ENCODE data around the gene PLAAT4.
"Not testable (repeated sequence)": the region's sequence is repeated elsewhere in the genome, so short reads cannot be mapped to it uniquely, and the experiment has no call there.

PLAAT4 gene

DNA sequence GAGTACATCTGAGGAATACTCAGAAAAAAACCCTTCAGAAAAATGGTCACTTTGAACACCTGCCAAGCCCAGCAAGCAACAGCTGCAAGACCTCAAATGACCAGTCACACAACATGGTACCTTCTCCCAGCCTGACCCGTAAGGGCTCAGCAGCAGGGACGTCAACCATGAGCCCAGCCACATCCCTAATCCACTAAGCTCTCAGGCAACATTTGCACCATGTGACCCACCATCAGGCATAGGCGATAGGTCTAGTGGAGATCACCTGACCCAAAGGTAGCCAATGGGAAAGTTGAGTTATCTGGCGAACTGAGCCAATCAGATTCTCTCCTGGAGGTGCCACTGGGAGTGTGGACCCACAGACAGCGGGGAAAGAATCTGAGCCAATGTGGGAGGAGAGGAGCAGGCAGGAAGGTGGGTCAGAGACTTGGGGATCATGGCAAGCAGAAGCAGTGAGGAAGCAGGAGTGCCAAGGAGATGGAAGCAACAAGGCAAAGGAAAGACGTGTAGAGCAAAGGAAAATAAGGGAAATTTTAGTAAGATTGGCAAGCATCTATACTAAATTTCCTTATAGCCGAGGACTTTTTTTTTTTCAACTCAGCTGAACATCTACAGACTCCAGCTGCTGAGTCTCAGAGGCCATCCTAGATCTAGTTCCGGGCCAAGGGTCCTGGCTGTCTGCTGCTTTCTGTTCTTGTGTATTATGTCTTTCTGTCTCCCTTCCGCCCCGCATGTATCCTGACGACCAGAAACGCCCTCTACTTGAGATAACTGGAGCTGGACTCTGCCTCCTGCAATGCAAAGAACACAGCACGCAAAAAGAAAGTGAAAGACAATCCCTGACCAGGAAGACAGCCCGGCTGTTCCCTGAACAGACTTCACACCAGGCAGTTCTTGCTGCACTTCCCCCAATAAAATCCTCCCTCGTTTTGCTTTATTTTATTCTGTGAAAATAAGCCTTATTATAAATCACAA lies 37.6 kb downstream of the PLAAT4 start:
- Histone ChIP-seq H2AFZ (ENCODE audit: low read depth, low read length) (peak overlapping the region; percentile 13), H3K9me3 (ENCODE audit: low read length) (no peaks in the 10 kb centered on the region), H3K27me3 (ENCODE audit: insufficient read depth, low read length) (no peaks in the 10 kb centered on the region), H3K36me3 (ENCODE audit: insufficient read depth, low read length) (no peaks in the 10 kb centered on the region), H3K4me1 (ENCODE audit: insufficient read depth, low read length) (peaks cover 16% of the 10 kb centered on the region), H3K4me3 (ENCODE audit: low read length) (no peak overlapping the region)

DNA sequence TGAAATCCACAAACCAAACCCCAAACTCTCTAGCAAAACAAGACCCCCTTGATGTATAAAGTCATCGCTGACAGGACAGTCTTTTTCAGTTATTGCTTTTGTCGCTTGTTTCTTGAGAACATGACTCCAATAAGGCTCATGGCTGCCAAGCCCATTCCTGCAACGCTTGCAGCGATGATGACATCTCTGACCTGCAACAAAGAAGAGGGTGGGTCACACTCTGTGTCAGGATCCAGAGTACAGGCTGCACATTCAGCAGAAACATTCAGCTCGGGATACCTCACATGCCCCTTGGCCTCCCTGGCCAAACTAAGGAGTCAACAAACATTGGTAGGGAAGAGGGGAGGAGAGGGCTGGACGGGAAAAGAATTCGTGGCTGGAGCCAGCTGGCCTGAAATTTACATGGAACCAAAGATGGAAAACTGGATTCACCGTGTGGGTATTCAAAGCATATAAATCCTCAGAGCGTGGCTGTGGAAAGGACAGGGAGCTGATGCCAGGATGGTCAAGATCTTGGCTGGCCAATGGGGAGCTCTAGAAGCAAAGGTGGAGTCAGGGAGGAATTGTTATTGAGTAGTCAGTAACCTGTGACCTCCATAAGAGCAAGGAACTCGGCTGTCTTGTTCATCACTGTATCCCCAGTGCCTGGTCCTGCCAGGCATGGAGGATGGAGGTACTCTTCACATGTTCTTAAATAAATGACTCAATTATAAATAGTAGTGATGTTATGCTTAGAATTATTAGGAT lies 38.4 kb downstream of the PLAAT4 start:
- Histone ChIP-seq H3K4me3 (ENCODE audit: low read length) (no peak overlapping the region), H3K9me3 (ENCODE audit: low read length) (no peaks in the 10 kb centered on the region), H3K36me3 (ENCODE audit: insufficient read depth, low read length) (no peaks in the 10 kb centered on the region), H2AFZ (ENCODE audit: low read depth, low read length) (peak overlapping the region; percentile 13), H3K27me3 (ENCODE audit: insufficient read depth, low read length) (no peaks in the 10 kb centered on the region), H3K4me1 (ENCODE audit: insufficient read depth, low read length) (peaks cover 16% of the 10 kb centered on the region)

DNA sequence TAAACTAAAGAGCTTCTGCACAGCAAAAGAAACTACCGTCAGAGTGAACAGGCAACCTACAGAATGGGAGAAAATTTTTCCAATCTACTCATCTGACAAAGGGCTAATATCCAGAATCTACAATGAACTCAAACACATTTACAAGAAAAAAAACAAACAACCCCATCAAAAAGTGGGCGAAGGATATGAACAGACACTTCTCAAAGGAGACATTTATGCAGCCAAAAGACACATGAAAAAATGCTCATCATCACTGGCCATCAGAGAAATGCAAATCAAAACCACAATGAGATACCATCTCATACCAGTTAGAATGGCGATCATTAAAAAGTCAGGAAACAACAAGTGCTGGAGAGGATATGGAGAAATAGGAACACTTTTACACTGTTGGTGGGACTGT lies 42.3 kb downstream of the PLAAT4 start:
- H3K4me3 ChIP-seq (ENCODE audit: low read length); H2AFZ ChIP-seq (ENCODE audit: low read depth, low read length); H3K27me3 ChIP-seq (ENCODE audit: insufficient read depth, low read length); H3K36me3 ChIP-seq (ENCODE audit: insufficient read depth, low read length); H3K9me3 ChIP-seq (ENCODE audit: low read length): not testable (repeated sequence)
- H3K4me1 ChIP-seq (ENCODE audit: insufficient read depth, low read length): peaks cover 15% of the 10 kb centered on the region

DNA sequence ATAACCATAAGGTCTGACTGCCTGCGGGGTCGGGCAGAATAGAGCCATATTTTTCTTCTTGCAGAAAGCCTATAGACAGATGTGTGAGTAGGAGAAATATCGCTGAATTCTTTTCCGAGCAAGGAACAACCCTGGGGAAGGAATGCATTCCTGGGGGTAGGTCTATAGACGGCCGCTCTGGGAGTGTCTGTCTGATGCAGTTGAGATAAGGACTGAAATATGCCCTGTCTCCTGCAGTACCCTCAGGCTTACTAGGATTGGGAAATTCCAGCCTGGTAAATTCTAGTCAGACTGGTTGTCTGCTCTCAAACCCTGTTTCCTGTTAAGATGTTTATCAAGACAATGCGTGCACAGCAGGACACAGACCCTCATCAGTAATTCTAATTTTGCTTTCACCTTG lies 44.6 kb downstream of the PLAAT4 start:
- H3K4me3 ChIP-seq (ENCODE audit: low read length); H3K9me3 ChIP-seq (ENCODE audit: low read length); H3K27me3 ChIP-seq (ENCODE audit: insufficient read depth, low read length); H3K4me1 ChIP-seq (ENCODE audit: insufficient read depth, low read length); H2AFZ ChIP-seq (ENCODE audit: low read depth, low read length); H3K36me3 ChIP-seq (ENCODE audit: insufficient read depth, low read length): not testable (repeated sequence)

DNA sequence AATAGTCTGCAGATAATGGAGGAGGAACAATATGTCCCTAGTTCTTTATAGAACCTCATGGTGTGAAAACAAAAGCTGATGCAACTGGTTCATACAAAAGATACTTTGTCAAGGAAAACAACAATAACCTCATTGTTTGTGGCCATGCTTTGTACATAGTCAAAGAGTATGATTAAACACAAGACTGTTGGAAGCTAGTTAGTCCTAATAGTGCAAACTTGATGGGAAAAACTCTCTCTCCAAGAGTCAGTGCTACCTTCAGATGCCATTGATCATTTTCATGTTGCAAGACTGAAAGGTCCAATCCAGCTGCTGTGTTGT lies 46.7 kb downstream of the PLAAT4 start:
- no peaks in the 10 kb centered on the region for H3K27me3 ChIP-seq (ENCODE audit: insufficient read depth, low read length)
- no peak overlapping the region for H2AFZ ChIP-seq (ENCODE audit: low read depth, low read length)
- H3K4me1 ChIP-seq (ENCODE audit: insufficient read depth, low read length): no peaks in the 10 kb centered on the region
- no peaks in the 10 kb centered on the region for H3K36me3 ChIP-seq (ENCODE audit: insufficient read depth, low read length)
- H3K9me3 ChIP-seq (ENCODE audit: low read length): no peaks in the 10 kb centered on the region
- no peak overlapping the region for H3K4me3 ChIP-seq (ENCODE audit: low read length)

DNA sequence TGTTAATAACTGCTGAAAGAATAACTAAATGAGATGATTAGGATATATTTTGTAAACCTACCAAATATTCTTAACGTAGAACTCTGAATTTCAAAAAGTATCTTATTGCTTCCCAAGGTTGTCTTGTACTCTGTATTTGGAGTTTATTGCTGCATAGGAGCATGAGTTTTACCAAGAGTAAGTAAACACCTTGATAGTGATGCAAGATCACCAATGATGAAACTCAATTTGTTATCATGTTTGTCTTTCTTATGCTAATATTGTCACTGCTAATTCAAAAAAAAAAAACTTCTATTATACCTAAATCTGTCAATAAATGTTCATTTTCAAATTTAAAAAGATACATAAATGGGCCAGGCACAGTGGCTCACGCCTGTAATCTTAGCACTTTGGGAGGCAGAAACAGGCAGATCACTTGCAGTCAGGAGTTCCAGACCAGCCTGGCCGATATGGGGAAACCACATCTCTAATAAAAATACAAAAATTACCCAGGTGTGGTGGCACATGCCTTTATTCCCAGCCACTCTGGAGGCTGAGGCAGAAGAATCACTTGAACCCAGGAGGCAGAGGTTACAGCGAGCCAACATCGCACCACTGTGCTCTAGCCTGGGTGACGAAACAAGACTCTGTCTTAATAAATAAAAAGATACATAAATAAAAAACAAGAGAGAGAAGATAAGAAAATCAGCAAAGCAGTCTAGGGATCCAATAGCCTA lies 50.0 kb downstream of the PLAAT4 start:
- H3K36me3 ChIP-seq (ENCODE audit: insufficient read depth, low read length): no peaks in the 10 kb centered on the region
- H3K9me3 ChIP-seq (ENCODE audit: low read length): no peaks in the 10 kb centered on the region
- H2AFZ ChIP-seq (ENCODE audit: low read depth, low read length): no peak overlapping the region
- no peak overlapping the region for H3K4me3 ChIP-seq (ENCODE audit: low read length)
- H3K4me1 ChIP-seq (ENCODE audit: insufficient read depth, low read length): no peaks in the 10 kb centered on the region
- H3K27me3 ChIP-seq (ENCODE audit: insufficient read depth, low read length): no peaks in the 10 kb centered on the region

DNA sequence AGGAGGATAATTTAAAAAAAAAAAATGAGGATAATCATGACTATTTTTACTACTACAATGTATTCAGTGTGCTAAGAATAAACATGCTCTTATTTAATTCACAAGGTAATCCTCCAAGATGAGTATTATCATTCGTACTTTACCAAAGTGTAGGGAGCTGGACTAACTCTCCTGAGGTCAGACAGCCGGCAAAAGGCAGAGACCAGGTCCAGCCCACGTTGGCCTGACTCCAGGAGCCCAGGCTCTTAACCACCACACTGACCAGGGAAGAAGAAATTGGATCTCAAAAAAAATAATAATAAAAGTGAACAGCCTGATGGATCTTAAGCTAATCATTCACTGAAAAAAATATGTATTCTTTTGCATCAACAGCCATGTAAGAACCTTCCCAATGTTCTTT lies 52.4 kb downstream of the PLAAT4 start:
- Histone ChIP-seq H3K36me3 (ENCODE audit: insufficient read depth, low read length) (no peaks in the 10 kb centered on the region), H3K4me3 (ENCODE audit: low read length) (no peak overlapping the region), H2AFZ (ENCODE audit: low read depth, low read length) (no peak overlapping the region), H3K4me1 (ENCODE audit: insufficient read depth, low read length) (no peaks in the 10 kb centered on the region), H3K27me3 (ENCODE audit: insufficient read depth, low read length) (no peaks in the 10 kb centered on the region), H3K9me3 (ENCODE audit: low read length) (no peaks in the 10 kb centered on the region)

DNA sequence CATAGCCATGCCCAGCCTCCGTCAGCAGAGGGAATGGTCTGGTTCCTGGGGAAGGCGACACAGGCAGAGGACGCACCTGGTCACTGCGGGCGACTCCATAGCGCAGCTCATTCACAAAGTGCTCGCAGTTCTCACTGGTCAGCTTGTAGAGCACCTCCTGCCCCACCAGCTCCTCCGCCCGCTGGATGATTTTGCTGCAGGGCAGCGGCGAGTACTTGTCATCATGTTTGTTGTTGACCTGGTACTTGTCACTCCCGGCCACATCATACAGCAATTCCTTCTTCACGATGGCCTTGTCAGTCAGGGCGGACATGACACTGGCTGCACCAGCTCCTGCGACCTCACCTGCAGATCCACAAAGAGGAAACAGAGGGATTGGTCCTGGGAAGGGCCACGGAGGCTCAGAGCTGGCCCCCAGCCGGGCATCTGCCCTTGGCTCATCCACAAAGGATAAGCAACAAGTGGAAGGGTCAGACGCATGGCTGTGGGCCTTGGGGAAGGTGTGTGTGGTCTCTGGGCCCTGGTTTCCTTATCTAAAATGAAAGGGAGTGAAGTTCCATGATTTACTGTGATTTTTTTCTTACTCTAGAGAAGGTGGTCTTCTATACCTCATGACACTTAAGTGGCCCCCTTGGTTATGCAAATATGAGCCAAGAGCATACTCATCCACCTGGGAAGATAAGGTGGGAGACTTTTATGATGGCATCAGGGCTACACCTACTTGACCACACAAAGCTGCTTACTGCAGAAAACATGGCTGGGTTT lies 53.6 kb downstream of the PLAAT4 start:
- H3K4me1 ChIP-seq (ENCODE audit: insufficient read depth, low read length): no peaks in the 10 kb centered on the region
- no peaks in the 10 kb centered on the region for H3K9me3 ChIP-seq (ENCODE audit: low read length)
- no peaks in the 10 kb centered on the region for H3K27me3 ChIP-seq (ENCODE audit: insufficient read depth, low read length)
- H2AFZ ChIP-seq (ENCODE audit: low read depth, low read length): no peak overlapping the region
- no peak overlapping the region for H3K4me3 ChIP-seq (ENCODE audit: low read length)
- no peaks in the 10 kb centered on the region for H3K36me3 ChIP-seq (ENCODE audit: insufficient read depth, low read length)

DNA sequence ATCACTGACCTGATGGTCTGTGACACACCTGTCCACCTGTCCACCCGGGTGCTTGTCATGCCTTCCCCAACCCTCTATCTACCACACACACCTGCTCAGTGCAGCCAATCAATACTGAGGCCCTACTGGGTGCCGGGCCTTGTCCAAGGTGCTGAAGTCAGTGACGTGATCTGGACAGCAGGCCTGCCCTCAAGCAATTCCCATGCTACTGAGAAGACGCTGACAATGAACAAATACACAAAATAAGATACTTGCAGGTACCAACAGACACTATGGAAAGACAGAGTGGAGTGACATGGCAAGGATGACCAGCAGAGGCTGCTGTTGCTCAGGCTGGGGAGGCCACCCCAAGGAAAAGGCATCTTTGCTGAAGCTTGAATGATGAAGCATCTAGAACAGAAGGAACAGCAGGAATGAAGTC lies 56.4 kb downstream of the PLAAT4 start:
- Histone ChIP-seq H3K27me3 (ENCODE audit: insufficient read depth, low read length) (no peaks in the 10 kb centered on the region), H3K4me1 (ENCODE audit: insufficient read depth, low read length) (no peaks in the 10 kb centered on the region), H3K36me3 (ENCODE audit: insufficient read depth, low read length) (no peaks in the 10 kb centered on the region), H3K4me3 (ENCODE audit: low read length) (no peak overlapping the region), H3K9me3 (ENCODE audit: low read length) (peaks cover 6% of the 10 kb centered on the region), H2AFZ (ENCODE audit: low read depth, low read length) (no peak overlapping the region)

DNA sequence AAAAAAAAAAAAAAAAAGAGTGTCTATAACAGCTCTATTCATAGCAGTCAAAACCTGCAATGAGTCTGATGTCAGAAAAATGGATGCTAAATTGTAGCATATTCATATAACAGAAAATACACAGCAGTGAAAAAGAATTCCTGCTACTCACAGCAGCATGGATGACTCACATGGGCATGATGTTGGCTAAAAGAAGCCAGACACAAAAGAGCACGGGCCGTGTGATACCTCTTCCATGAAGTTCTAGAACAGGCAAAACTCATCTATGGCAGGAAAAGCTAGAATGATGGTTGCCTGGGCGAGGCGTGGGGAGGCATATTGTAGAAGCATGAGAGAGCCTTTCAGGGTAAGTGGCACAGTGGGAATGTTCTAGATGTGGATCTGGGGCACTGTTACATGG lies 58.7 kb downstream of the PLAAT4 start:
- Histone ChIP-seq H3K27me3 (ENCODE audit: insufficient read depth, low read length) (no peaks in the 10 kb centered on the region), H3K36me3 (ENCODE audit: insufficient read depth, low read length) (no peaks in the 10 kb centered on the region), H3K4me1 (ENCODE audit: insufficient read depth, low read length) (no peaks in the 10 kb centered on the region), H3K4me3 (ENCODE audit: low read length) (no peak overlapping the region), H2AFZ (ENCODE audit: low read depth, low read length) (no peak overlapping the region), H3K9me3 (ENCODE audit: low read length) (peaks cover 8% of the 10 kb centered on the region)
